Skeletal muscle tissue (tissue), 5 donors: Measurements from ENCODE around the gene CPNE7. TPM values are rescaled to one million over a fixed set of nuclear protein-coding genes. Genes with fewer than 3 reads are reported as not detected.

Experiments used
- H3K27ac ChIP-seq: one replicate; pipeline ENCODE4 v1.7.0; 2013; ENCODE audit warnings: mild to moderate bottlenecking, low read depth, low read length, inconsistent platforms
- H3K27me3 ChIP-seq, 3 donors: one replicate each; pipeline ENCODE4 v1.7.0; 2013; ENCODE audit warnings: low read length in 3 of 3; ENCODE audit not compliant: control insufficient read depth in 3 of 3, insufficient read depth in 3 of 3
- H3K36me3 ChIP-seq, 3 donors: one replicate each; pipeline ENCODE4 v1.7.0; 2013; ENCODE audit warnings: low read length in 3 of 3; ENCODE audit not compliant: control insufficient read depth in 3 of 3, insufficient read depth in 3 of 3
- H3K4me1 ChIP-seq, 3 donors: one replicate each; pipeline ENCODE4 v1.7.0; 2013; ENCODE audit warnings: low read length in 3 of 3, mild to moderate bottlenecking in 3 of 3; ENCODE audit not compliant: control insufficient read depth in 3 of 3, insufficient read depth in 3 of 3
- H3K4me3 ChIP-seq, 3 donors: one replicate each; pipeline ENCODE4 v1.7.0; 2013; ENCODE audit warnings: low read length in 3 of 3
- H3K9ac ChIP-seq, 3 donors: one replicate each; pipeline ENCODE4 v1.7.0; 2013; ENCODE audit warnings: low read length in 3 of 3, mild to moderate bottlenecking in 3 of 3, moderate library complexity in 2 of 3, low read depth in 1 of 3
- H3K9me3 ChIP-seq, 3 donors: one replicate each; pipeline ENCODE4 v1.7.0; 2013; ENCODE audit warnings: low read length in 3 of 3; ENCODE audit not compliant: control insufficient read depth in 3 of 3
- small RNA-seq: library from RNA; depleted of rRNA; stranded (forward); fragments of <200 nt; gene quantifications from one replicate; pipeline ENCODE3, GENCODE V24; 2014
- total RNA-seq: library from RNA; depleted of rRNA; stranded (reverse); fragments of >200 nt; gene quantifications from one replicate; pipeline ENCODE4 v1.2.3, GENCODE V29; 2014
- donor health status: Osteomylitis.

CPNE7 gene
- total RNA-seq, 1 donor from 2014 or later = not detected

GRCh38 chr16:89645122-89645521 is 69.6 kb downstream of the CPNE7 start:
- Histone ChIP-seq H3K4me3 (no peak overlapping the region), H3K4me1 (peaks cover 3 to 11% (median 4%) of the 10 kb centered on the region in 3 donors), H3K36me3 (peaks cover 23 to 31% (median 29%) of the 10 kb centered on the region in 3 donors), H3K9ac (no peak overlapping the region), H3K9me3 (no peaks in the 10 kb centered on the region), H3K27me3 (peaks cover 0 to 4% (median 0%) of the 10 kb centered on the region in 3 donors), H3K27ac (no peak overlapping the region)

DNA sequence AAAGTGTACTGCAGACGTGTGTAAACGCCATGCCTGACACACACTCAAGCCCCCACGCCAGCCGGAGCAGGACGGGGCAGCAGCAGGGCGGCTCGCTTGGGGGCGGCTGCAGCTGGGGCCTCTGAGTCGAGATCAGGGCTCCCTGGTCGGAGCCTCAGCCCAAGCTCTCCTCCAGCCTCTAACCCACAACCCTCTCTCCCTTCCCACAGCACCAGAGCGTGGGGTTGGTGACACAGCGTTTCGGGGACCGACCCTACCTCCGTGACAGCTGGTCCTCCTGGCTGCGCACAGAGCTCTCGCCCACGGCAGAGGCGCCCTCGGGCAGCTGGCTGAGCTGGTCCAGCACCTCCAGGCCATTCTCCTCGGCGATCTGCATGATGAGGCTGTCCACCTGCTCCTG is 70.7 kb downstream of the CPNE7 start:
- Histone ChIP-seq H3K27me3 (no peaks in the 10 kb centered on the region), H3K4me3 (no peak overlapping the region), H3K9me3 (no peaks in the 10 kb centered on the region), H3K4me1 (peaks cover 0 to 3% (median 0%) of the 10 kb centered on the region in 3 donors), H3K9ac (no peak overlapping the region), H3K27ac (no peak overlapping the region), H3K36me3 (peaks cover 23 to 35% (median 31%) of the 10 kb centered on the region in 3 donors)

Small RNAs within 50 kb of the gene (small RNA-seq; reads per million reads assigned to genes)
- not detected for gene SNORD68

Other genes starting within 250 kb of the CPNE7 start
- gene ANKRD11, start 85.2 kb upstream of the CPNE7 start, total RNA-seq = 21.4 TPM
- 83.0 TPM for gene SPG7, start 67.4 kb upstream of the CPNE7 start, total RNA-seq
- gene RPL13, start 15.1 kb upstream of the CPNE7 start, total RNA-seq = 2,337 TPM
- gene DPEP1, start 37.9 kb downstream of the CPNE7 start, total RNA-seq = not detected
- gene CHMP1A, start 82.0 kb downstream of the CPNE7 start, total RNA-seq = 40.2 TPM
- gene SPATA33, start 82.1 kb downstream of the CPNE7 start, total RNA-seq = 2.1 TPM
- 17.7 TPM for gene CDK10, start 110.9 kb downstream of the CPNE7 start, total RNA-seq
- gene SPATA2L, start 125.9 kb downstream of the CPNE7 start, total RNA-seq = 6.8 TPM
- 3.1 TPM for gene VPS9D1, start 145.1 kb downstream of the CPNE7 start, total RNA-seq
- 15.1 TPM for gene ZNF276, start 145.8 kb downstream of the CPNE7 start, total RNA-seq
- 9.9 TPM for gene FANCA, start 240.9 kb downstream of the CPNE7 start, total RNA-seq